Gastrocnemius medialis (tissue), 4 donors: Measurements from ENCODE around the gene CLMN.

Experiments used
- POLR2A ChIP-seq, 2 donors: fragments of 450-650 bp; IDR thresholded peaks; one replicate each; pipeline ENCODE4 v1.6.1; 2017; ENCODE audit warnings: antibody characterized with exemption in 2 of 2, mild to moderate bottlenecking in 2 of 2, moderate library complexity in 2 of 2
- TF ChIP-seq, protein P1 (sequence below), 5 experiments: fragments of 450-650 bp in 3 of 5; fragments of 200-600 bp in 2 of 5; sonication (generic) in 2 of 5; IDR thresholded peaks in 4 of 5; conservative IDR thresholded peaks in 1 of 5; 1 replicate in 4 of 5; 2 replicates in 1 of 5; pipeline ENCODE4 v1.5.1; 2016 to 2019; ENCODE audit warnings: antibody characterized with exemption in 5 of 5, mild to moderate bottlenecking in 3 of 5, moderate library complexity in 3 of 5

DNA sequence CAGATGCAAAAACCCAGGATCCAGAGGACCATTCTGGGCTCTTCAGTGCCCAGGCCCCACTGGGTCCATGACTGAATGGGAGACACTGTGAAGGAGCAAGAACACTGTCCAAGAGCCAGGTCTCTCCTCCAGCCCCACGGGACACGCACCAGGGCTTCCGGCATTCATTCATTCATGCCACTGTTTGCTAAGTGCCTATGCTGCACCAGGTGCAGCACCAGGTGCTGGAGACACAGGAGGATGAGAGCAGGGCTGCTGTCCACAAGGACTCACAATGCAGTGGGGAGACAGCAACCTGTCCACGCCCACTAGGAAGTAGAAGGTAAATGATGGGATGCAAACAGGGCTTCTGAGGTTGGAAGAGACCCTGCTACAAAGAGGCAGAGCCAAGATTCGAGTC, 20.4 kb downstream of the CLMN start:
- TF ChIP-seq POLR2A (IDR thresholded peaks at IDR 0.05) = no peak
- TF ChIP-seq, protein P1, sequence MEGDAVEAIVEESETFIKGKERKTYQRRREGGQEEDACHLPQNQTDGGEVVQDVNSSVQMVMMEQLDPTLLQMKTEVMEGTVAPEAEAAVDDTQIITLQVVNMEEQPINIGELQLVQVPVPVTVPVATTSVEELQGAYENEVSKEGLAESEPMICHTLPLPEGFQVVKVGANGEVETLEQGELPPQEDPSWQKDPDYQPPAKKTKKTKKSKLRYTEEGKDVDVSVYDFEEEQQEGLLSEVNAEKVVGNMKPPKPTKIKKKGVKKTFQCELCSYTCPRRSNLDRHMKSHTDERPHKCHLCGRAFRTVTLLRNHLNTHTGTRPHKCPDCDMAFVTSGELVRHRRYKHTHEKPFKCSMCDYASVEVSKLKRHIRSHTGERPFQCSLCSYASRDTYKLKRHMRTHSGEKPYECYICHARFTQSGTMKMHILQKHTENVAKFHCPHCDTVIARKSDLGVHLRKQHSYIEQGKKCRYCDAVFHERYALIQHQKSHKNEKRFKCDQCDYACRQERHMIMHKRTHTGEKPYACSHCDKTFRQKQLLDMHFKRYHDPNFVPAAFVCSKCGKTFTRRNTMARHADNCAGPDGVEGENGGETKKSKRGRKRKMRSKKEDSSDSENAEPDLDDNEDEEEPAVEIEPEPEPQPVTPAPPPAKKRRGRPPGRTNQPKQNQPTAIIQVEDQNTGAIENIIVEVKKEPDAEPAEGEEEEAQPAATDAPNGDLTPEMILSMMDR (IDR thresholded peaks at IDR 0.05 in 4 of 5, conservative IDR thresholded peaks at IDR 0.05 in 1 of 5) = no peak
